COLO829 (cell line): ENCODE data around the gene MXRA8.
A peak's percentile ranks its signal among the peaks of the same experiment; 100 is the strongest.

Experiments used
- DNase-seq: peaks from one replicate; pipeline ENCODE4 v3.0.0; 2012; ENCODE audit warnings: low spot score

The MXRA8 gene

GRCh38 chr1:1335792-1336248 lies 22.5 kb downstream of the MXRA8 start:
- DNase-seq: no peak

- DNase-seq: no peak
These were observed 23.1 kb downstream of the MXRA8 start for GRCh38 chr1:1335283-1335682.

GRCh38 chr1:1334835-1335234 lies 23.5 kb downstream of the MXRA8 start:
- DNase-seq: no peak

GRCh38 chr1:1333551-1334241 lies 24.7 kb downstream of the MXRA8 start:
- DNase-seq: no peak

GRCh38 chr1:1332774-1333480 lies 25.4 kb downstream of the MXRA8 start:
- DNase-seq: no peak

GRCh38 chr1:1332031-1332755 lies 26.2 kb downstream of the MXRA8 start:
- DNase-seq: no peak

- no peak for DNase-seq
These were observed 27.0 kb downstream of the MXRA8 start, which contains the start of gene TAS1R3 for GRCh38 chr1:1331068-1331965. TAS1R3 (plus strand) TSS chr1:1331280; CDS start chr1:1331346, 66 bp downstream.

- no peak for DNase-seq
These were observed 27.8 kb downstream of the MXRA8 start for GRCh38 chr1:1330366-1331067.

GRCh38 chr1:1329304-1330210 lies 28.8 kb downstream of the MXRA8 start:
- DNase-seq: no peak

GRCh38 chr1:1328254-1328653 lies 30.1 kb downstream of the MXRA8 start:
- no peak for DNase-seq

GRCh38 chr1:1327291-1327690 lies 31.1 kb downstream of the MXRA8 start:
- no peak for DNase-seq

GRCh38 chr1:1326075-1326605 lies 32.2 kb downstream of the MXRA8 start:
- no peak for DNase-seq

- DNase-seq: no peak
These were observed 32.9 kb downstream of the MXRA8 start for GRCh38 chr1:1325288-1326074.

GRCh38 chr1:1324524-1325287 lies 33.6 kb downstream of the MXRA8 start, which contains the start of the genes CPTP and INTS11:
CPTP (plus strand) TSS chr1:1324802; CDS start chr1:1326911, 2,109 bp downstream.
INTS11 (minus strand) TSS chr1:1324660; CDS start chr1:1324608, 52 bp downstream.
- DNase-seq: peak; percentile 90

- no peak for DNase-seq
These were observed 34.3 kb downstream of the MXRA8 start for GRCh38 chr1:1324084-1324523.

GRCh38 chr1:1322952-1323351 lies 35.4 kb downstream of the MXRA8 start:
- DNase-seq: no peak

- DNase-seq: no peak
These were observed 35.9 kb downstream of the MXRA8 start for GRCh38 chr1:1322418-1322817.

- no peak for DNase-seq
These were observed 36.9 kb downstream of the MXRA8 start for GRCh38 chr1:1321477-1321876.
